NCI-H2196 treated with DMSO at 0.1 percent for 48 hours (cell line): ENCODE data around the gene KCNQ5.

ENCODE experiments used
- DNase-seq: peaks from one replicate; lab custom pipeline; 2025; ENCODE audit not compliant: unreplicated experiment; lab: John Stamatoyannopoulos, UW

KCNQ5 gene

GRCh38 chr6:72639920-72640614 lies 18.2 kb downstream of the KCNQ5 start:
- no peak for DNase-seq

- no peak for DNase-seq
Measured at GRCh38 chr6:72640615-72640930, 18.7 kb downstream of the KCNQ5 start.

GRCh38 chr6:72642435-72642834 lies 20.6 kb downstream of the KCNQ5 start:
- no peak for DNase-seq

- DNase-seq: no peak
Measured at GRCh38 chr6:72643214-72643613, 21.4 kb downstream of the KCNQ5 start.

- no peak for DNase-seq
Measured at GRCh38 chr6:72646604-72647485, 25.0 kb downstream of the KCNQ5 start.

GRCh38 chr6:72647489-72647888 lies 25.6 kb downstream of the KCNQ5 start:
- no peak for DNase-seq

GRCh38 chr6:72649032-72649984 lies 27.4 kb downstream of the KCNQ5 start:
- no peak for DNase-seq

GRCh38 chr6:72650081-72650745 lies 28.3 kb downstream of the KCNQ5 start:
- no peak for DNase-seq

- DNase-seq: no peak
Measured at GRCh38 chr6:72651174-72651573, 29.3 kb downstream of the KCNQ5 start.

GRCh38 chr6:72651967-72652956 lies 30.4 kb downstream of the KCNQ5 start:
- DNase-seq: no peak

- no peak for DNase-seq
Measured at GRCh38 chr6:72653026-72653425, 31.2 kb downstream of the KCNQ5 start.

- no peak for DNase-seq
Measured at GRCh38 chr6:72654071-72654621, 32.3 kb downstream of the KCNQ5 start.

GRCh38 chr6:72657407-72658197 lies 35.7 kb downstream of the KCNQ5 start:
- no peak for DNase-seq

- DNase-seq: no peak
Measured at GRCh38 chr6:72659754-72660153, 37.9 kb downstream of the KCNQ5 start.

- DNase-seq: no peak
Measured at GRCh38 chr6:72661411-72661810, 39.5 kb downstream of the KCNQ5 start.

- DNase-seq: no peak
Measured at GRCh38 chr6:72665599-72665998, 43.7 kb downstream of the KCNQ5 start.

GRCh38 chr6:72669324-72669723 lies 47.5 kb downstream of the KCNQ5 start:
- DNase-seq: no peak

GRCh38 chr6:72672906-72673305 lies 51.0 kb downstream of the KCNQ5 start:
- no peak for DNase-seq

GRCh38 chr6:72674842-72675241 lies 53.0 kb downstream of the KCNQ5 start:
- DNase-seq: no peak
